AG04450 (cell line): ENCODE data around the gene TTC9. TPM values are rescaled to one million over a fixed set of nuclear protein-coding genes. Genes with fewer than 3 reads are reported as not detected.

Source experiments
- CTCF ChIA-PET: fragments of 300-600, 350-600 bp; formaldehyde crosslinking; extraction: SDS; loops from one replicate; lab custom pipeline; 2022; ENCODE audit warnings: antibody characterized with exemption, inconsistent platforms; lab: Charles Lee
- POLR2A ChIA-PET: fragments of 350-600 bp; formaldehyde crosslinking; extraction: SDS; loops from one replicate; lab custom pipeline; 2021; ENCODE audit warnings: antibody characterized with exemption, inconsistent platforms; lab: Yijun Ruan, JAX
- DNase-seq: peaks from one replicate; pipeline ENCODE4 v3.0.0-alpha.2; 2011; ENCODE audit warnings: low read depth, low spot score
- H3K27ac ChIP-seq: one replicate; pipeline ENCODE4 v1.5.1; 2012; ENCODE audit warnings: low read depth, low read length, control low read depth
- H3K27me3 ChIP-seq: one replicate; pipeline ENCODE4 v1.6.0; 2012; ENCODE audit warnings: low read length; ENCODE audit not compliant: control insufficient read depth, insufficient read depth
- H3K4me3 ChIP-seq: 2 replicates; pipeline ENCODE4 v1.5.1; 2011; ENCODE audit warnings: mild to moderate bottlenecking, low read depth, low read length, control low read depth
- H3K9me3 ChIP-seq: 2 replicates; pipeline ENCODE4 v1.5.1; 2012; ENCODE audit warnings: low read length; ENCODE audit not compliant: control insufficient read depth, insufficient read depth
- CTCF ChIP-seq: IDR thresholded peaks from 2 replicates; pipeline ENCODE4 v1.5.1; 2011; ENCODE audit warnings: low read depth, low read length, control low read depth, inconsistent platforms
- polyA plus RNA-seq: library from polyadenylated mRNA; depleted of rRNA; stranded (reverse); fragments of >200 nt; gene quantifications from 2 replicates; pipeline ENCODE4 v1.2.3, GENCODE V29; 2011

Gene TTC9
- polyA plus RNA-seq, 1 experiment: 0.02 TPM

DNA sequence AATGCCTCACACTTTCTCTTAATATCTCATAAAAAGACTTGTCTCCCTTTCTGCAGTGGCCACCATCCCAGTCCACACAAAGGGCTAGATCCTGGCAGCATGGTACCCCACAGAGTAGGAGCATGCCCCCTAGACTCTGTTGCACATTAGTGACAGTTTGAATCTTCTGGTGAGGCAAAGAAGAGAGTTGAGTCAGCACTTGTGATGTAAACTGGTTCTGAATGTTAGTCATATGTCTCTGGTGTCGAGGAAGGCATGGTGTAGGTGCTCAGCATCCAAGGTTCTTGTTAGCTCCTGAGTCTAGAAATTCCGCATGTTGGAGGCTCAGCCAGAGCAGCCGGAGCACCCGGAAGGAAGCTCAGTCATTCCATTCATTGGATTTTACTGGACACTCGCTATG, 9.8 kb downstream of the TTC9 start:
- H3K27me3 ChIP-seq: peaks cover 8% of the 10 kb centered on the region
- no peaks in the 10 kb centered on the region for H3K9me3 ChIP-seq
- DNase-seq: no peak
- TF ChIP-seq CTCF: no peak
- POLR2A ChIA-PET: no interaction called here
- no peak overlapping the region for H3K27ac ChIP-seq
- CTCF ChIA-PET: no interaction called here
- no peak overlapping the region for H3K4me3 ChIP-seq

- no peaks in the 10 kb centered on the region for H3K9me3 ChIP-seq
- no peak overlapping the region for H3K4me3 ChIP-seq
- POLR2A ChIA-PET: no interaction called here
- CTCF ChIA-PET: no interaction called here
- DNase-seq: no peak
- TF ChIP-seq CTCF: no peak
- peaks cover 7% of the 10 kb centered on the region for H3K27me3 ChIP-seq
- H3K27ac ChIP-seq: no peak overlapping the region
These were observed 11.2 kb downstream of the TTC9 start for GRCh38 chr14:70652871-70653270.

DNA sequence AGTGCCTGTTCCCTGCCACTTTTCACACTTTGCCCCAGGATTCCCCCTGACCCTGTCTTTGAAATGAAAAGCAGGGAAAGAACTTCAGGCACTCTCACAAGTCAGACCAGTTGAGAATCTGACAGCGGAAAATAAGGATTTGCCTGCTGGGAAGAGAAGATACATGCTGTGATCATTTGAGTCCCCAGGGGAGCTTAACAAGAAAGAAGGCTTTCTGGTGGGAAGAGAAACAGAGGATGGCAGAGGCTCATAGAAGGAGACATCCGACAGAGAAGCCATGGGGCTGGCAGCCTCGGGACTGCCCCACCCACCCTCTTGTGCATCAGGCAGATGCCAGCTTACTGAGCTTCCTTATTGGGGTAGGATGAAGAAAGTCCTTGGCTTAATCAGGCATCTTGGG, 11.9 kb downstream of the TTC9 start:
- ChIA-PET CTCF (no interaction called here), POLR2A (no interaction called here)
- Histone ChIP-seq H3K27me3 (peaks cover 7% of the 10 kb centered on the region), H3K4me3 (no peak overlapping the region), H3K27ac (no peak overlapping the region), H3K9me3 (no peaks in the 10 kb centered on the region)
- no peak for DNase-seq
- no peak for TF ChIP-seq CTCF

- no peak for TF ChIP-seq CTCF
- H3K27me3 ChIP-seq: peaks cover 6% of the 10 kb centered on the region
- ChIA-PET CTCF (no interaction called here), POLR2A (no interaction called here)
- H3K4me3 ChIP-seq: no peak overlapping the region
- H3K27ac ChIP-seq: no peak overlapping the region
- H3K9me3 ChIP-seq: no peaks in the 10 kb centered on the region
- no peak for DNase-seq
These were observed 12.9 kb downstream of the TTC9 start for GRCh38 chr14:70654632-70655031.

DNA sequence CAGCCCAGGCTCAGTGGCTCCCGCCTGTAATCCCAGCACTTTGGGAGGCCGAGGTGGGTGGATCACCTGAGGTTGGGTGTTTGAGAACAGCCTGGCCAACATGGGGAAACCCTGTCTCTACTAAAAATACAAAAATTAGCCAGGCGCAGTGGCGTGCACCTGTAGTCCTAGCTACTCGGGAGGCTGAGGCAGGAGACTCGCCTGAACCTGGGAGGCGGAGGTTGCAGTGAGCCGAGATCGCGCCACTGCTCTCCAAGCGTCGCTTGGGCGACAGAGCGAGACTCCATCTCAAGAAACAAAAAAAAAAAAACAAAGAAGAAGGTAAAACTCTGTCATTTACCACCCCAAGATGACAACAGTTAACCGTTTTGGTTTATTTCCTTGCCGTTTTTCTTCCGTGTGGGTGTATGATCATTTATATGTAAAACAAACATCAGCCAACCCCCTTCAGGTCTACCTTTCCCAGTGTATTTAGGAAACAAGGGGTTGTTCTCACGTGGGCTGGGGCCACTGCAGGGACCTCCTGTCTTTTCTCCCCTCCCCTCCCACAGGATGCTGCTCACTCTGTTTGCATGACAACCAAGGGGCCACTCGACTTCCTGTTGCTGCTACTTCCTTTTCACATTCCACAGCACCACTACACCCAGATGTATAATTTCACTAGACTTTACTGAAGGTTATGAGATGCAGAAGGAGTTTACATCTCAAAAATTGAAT, 13.6 kb downstream of the TTC9 start:
- H3K27me3 ChIP-seq: peaks cover 4% of the 10 kb centered on the region
- DNase-seq: no peak
- ChIA-PET POLR2A (no interaction called here), CTCF (no interaction called here)
- H3K27ac ChIP-seq: no peak overlapping the region
- no peak for TF ChIP-seq CTCF
- no peak overlapping the region for H3K4me3 ChIP-seq
- no peaks in the 10 kb centered on the region for H3K9me3 ChIP-seq
